HepG2 (cell line): ENCODE results near the gene PCDHA7. TPM values are rescaled to one million over a fixed set of nuclear protein-coding genes. Genes with fewer than 3 reads are reported as not detected.

Experiments
- ATAC-seq: fragments of 200-7000 bp; cut with Tn5 transposase; 3 replicates; pipeline ENCODE4 v1.9.1; 2020; ENCODE audit warnings: mild to moderate bottlenecking, moderate library complexity
- BruUV-seq: library from RNA; stranded (reverse); fragments of 400-500 nt; replicated peaks from 2 replicates; lab custom pipeline; 2021; lab: Mats Ljungman, UMichigan
- CTCF ChIA-PET: fragments of 300-600 bp; formaldehyde crosslinking; extraction: SDS; loops from one replicate; lab custom pipeline; 2021; ENCODE audit warnings: low total read pairs, inconsistent platforms, low intra/inter-chr PET ratio; lab: Yijun Ruan, JAX
- POLR2A ChIA-PET: fragments of 350-600 bp; sonication (Branson Sonifier 250); formaldehyde crosslinking; loops from one replicate; lab custom pipeline; 2020; ENCODE audit warnings: antibody characterized with exemption, inconsistent platforms; lab: Yijun Ruan, JAX
- DNase-seq: peaks from one replicate; pipeline ENCODE4 v3.0.0-alpha.2; 2015; ENCODE audit warnings: low spot score
- FAIRE-seq: peaks from 3 replicates; lab custom pipeline; 2011; peaks lifted over from hg19 to GRCh38; lab: Jason Lieb, UNC
- H2AFZ ChIP-seq: one replicate; pipeline ENCODE4 v1.6.1; 2011; ENCODE audit warnings: low read length, inconsistent platforms
- H3K27ac ChIP-seq: fragments of 300-600 bp; 3 replicates; pipeline ENCODE4 v1.8.0; 2011; ENCODE audit warnings: mixed run types, mild to moderate bottlenecking, mixed read lengths, low read length, inconsistent platforms; ENCODE audit not compliant: insufficient read depth; ENCODE audit errors: extremely low read length
- H3K27me3 ChIP-seq, 2 experiments: fragments of 200-600 bp in 1 of 2; 2 replicates in 1 of 2; 3 replicates in 1 of 2; pipeline versions ENCODE4 v1.6.0 to v1.8.0; 2011; ENCODE audit warnings: low read length in 2 of 2, mild to moderate bottlenecking in 2 of 2, moderate library complexity in 2 of 2, inconsistent platforms in 1 of 2; ENCODE audit not compliant: insufficient read depth in 2 of 2, control insufficient read depth in 1 of 2
- H3K36me3 ChIP-seq, 2 experiments: fragments of 200-600 bp in 1 of 2; replicated peaks in 1 of 2; 2 replicates in 1 of 2; 3 replicates in 1 of 2; pipeline versions ENCODE4 v1.5.1 to v1.8.0; 2011; ENCODE audit warnings: low read length in 2 of 2, inconsistent platforms in 1 of 2; ENCODE audit not compliant: insufficient read depth in 2 of 2, control insufficient read depth in 1 of 2
- H3K4me1 ChIP-seq: 2 replicates; pipeline ENCODE4 v1.5.1; 2012; ENCODE audit warnings: low read length, inconsistent platforms; ENCODE audit not compliant: insufficient read depth
- H3K4me2 ChIP-seq: 2 replicates; pipeline ENCODE4 v1.6.0; 2011; ENCODE audit warnings: low read depth, low read length, inconsistent platforms
- H3K4me3 ChIP-seq, 3 experiments: fragments of 200-600 bp in 1 of 3; sonication (generic), shearing (Covaris generic) in 1 of 3; replicated peaks in 1 of 3; 2 replicates each; pipeline ENCODE4 v1.5.1; 2011 to 2016; ENCODE audit warnings: low read length in 3 of 3, inconsistent platforms in 2 of 3, low read depth in 2 of 3, mild to moderate bottlenecking in 2 of 3, control low read depth in 1 of 3, mixed read lengths in 1 of 3; ENCODE audit not compliant: insufficient read depth in 1 of 3
- H3K79me2 ChIP-seq: one replicate; pipeline ENCODE4 v1.6.1; 2011; ENCODE audit warnings: low read length, inconsistent platforms; ENCODE audit not compliant: insufficient read depth
- H3K9ac ChIP-seq: 2 replicates; pipeline ENCODE4 v1.6.0; 2011; ENCODE audit warnings: mild to moderate bottlenecking, low read depth, low read length, inconsistent platforms; ENCODE audit not compliant: insufficient read depth
- H3K9me3 ChIP-seq: 2 replicates; pipeline ENCODE4 v1.5.1; 2012; ENCODE audit warnings: mild to moderate bottlenecking, low read length
- H4K20me1 ChIP-seq: 2 replicates; pipeline ENCODE4 v1.6.0; 2011; ENCODE audit warnings: inconsistent platforms, mild to moderate bottlenecking, low read length, moderate library complexity; ENCODE audit not compliant: insufficient read depth
- DNMT3B ChIP-seq: conservative IDR thresholded peaks from 2 replicates; pipeline ENCODE4 v1.6.1; 2016; ENCODE audit warnings: missing biosample characterization, control low read depth
- RELA ChIP-seq: sonication (generic); formaldehyde crosslinking; IDR thresholded peaks from 2 replicates; pipeline ENCODE4 v1.4.0; 2020; ENCODE audit warnings: missing genetic modification reagents
- ZFP37 ChIP-seq: sonication (generic); formaldehyde crosslinking; IDR thresholded peaks from 2 replicates; pipeline ENCODE4 v1.4.0; 2020; ENCODE audit warnings: missing genetic modification reagents, borderline replicate concordance
- ZNF331 ChIP-seq: sonication (generic); formaldehyde crosslinking; IDR thresholded peaks from 2 replicates; pipeline ENCODE4 v1.4.0; 2020; ENCODE audit warnings: missing genetic modification reagents
- ZNF333 ChIP-seq: sonication (generic); formaldehyde crosslinking; IDR thresholded peaks from 2 replicates; pipeline ENCODE4 v1.4.0; 2020; ENCODE audit warnings: mild to moderate bottlenecking, missing genetic modification reagents, borderline replicate concordance
- ZNF619 ChIP-seq: sonication (generic); formaldehyde crosslinking; IDR thresholded peaks from 2 replicates; pipeline ENCODE4 v1.4.0; 2020; ENCODE audit warnings: mild to moderate bottlenecking, missing genetic modification reagents
- ZNF678 ChIP-seq: sonication (generic); formaldehyde crosslinking; IDR thresholded peaks from 2 replicates; pipeline ENCODE4 v1.4.0; 2020; ENCODE audit warnings: mild to moderate bottlenecking, missing genetic modification reagents
- ZSCAN20 ChIP-seq: sonication (generic); formaldehyde crosslinking; IDR thresholded peaks from 2 replicates; pipeline ENCODE4 v1.4.0; 2020; ENCODE audit warnings: missing genetic modification reagents, mild to moderate bottlenecking, borderline replicate concordance
- WGBS: methylation state at CpG from one replicate; pipeline ENCODE4 v1.1.6; 2017; ENCODE audit warnings: low lambda C conversion rate; 5-methylcytosine and 5-hydroxymethylcytosine counted together
- in situ Hi-C: cut with HindIII; loops from 2 replicates; pipeline ENCODE4 v1.10.0; 2017; ENCODE audit warnings: low pct_unique_long_range_greater_than_20kb; ENCODE audit not compliant: extremely low pct_ligation_motif_present
- intact Hi-C: fragments of 100-400 bp; cut with micrococcal nuclease; formaldehyde crosslinking; loops from one replicate; pipeline ENCODE4 v1.10.0; 2022; ENCODE audit not compliant: unreplicated experiment
- polyA plus RNA-seq, 8 experiments: library from polyadenylated mRNA; depleted of rRNA in 3 of 8; stranded (reverse) in 7 of 8; unstranded in 1 of 8; fragments of >200 nt; fragmentation: Illumina TruSeq in 4 of 8; extraction: Trizol in 4 of 8; gene quantifications; 2 replicates each; pipeline versions ENCODE4 v1.2.1 to v1.2.3, GENCODE V29; 2011 to 2016; ENCODE audit warnings: low read depth in 4 of 8, missing spikeins in 1 of 8, mixed read lengths in 1 of 8; ENCODE audit not compliant: insufficient read depth in 1 of 8
- total RNA-seq, 5 experiments: library from RNA; depleted of rRNA; stranded (reverse); fragments of >200 nt; fragmentation: Illumina TruSeq; extraction: Trizol; gene quantifications; 2 replicates each; pipeline ENCODE4 v1.2.3, GENCODE V29; 2016; ENCODE audit warnings: low read depth in 1 of 5
- TF ChIP-seq, protein P1 (sequence below): IDR thresholded peaks from 2 replicates; pipeline ENCODE4 v1.6.1; 2016; ENCODE audit warnings: mild to moderate bottlenecking, missing biosample characterization, missing genetic modification reagents
- TF ChIP-seq, protein P2 (sequence below): sonication (generic); formaldehyde crosslinking; IDR thresholded peaks from 2 replicates; pipeline ENCODE4; 2020; ENCODE audit warnings: missing genetic modification reagents, mild to moderate bottlenecking, borderline replicate concordance
- TF ChIP-seq, protein P3 (sequence below): sonication (generic); formaldehyde crosslinking; IDR thresholded peaks from 2 replicates; pipeline ENCODE4 v1.4.0; 2020; ENCODE audit warnings: mild to moderate bottlenecking, missing genetic modification reagents, borderline replicate concordance

The PCDHA7 gene
- total and polyA plus RNA-seq, 2 of the 13 experiments (the other 11 are each of a cell fraction or from before 2014, with no cell fraction given), result 0.49 to 0.53 TPM

DNA sequence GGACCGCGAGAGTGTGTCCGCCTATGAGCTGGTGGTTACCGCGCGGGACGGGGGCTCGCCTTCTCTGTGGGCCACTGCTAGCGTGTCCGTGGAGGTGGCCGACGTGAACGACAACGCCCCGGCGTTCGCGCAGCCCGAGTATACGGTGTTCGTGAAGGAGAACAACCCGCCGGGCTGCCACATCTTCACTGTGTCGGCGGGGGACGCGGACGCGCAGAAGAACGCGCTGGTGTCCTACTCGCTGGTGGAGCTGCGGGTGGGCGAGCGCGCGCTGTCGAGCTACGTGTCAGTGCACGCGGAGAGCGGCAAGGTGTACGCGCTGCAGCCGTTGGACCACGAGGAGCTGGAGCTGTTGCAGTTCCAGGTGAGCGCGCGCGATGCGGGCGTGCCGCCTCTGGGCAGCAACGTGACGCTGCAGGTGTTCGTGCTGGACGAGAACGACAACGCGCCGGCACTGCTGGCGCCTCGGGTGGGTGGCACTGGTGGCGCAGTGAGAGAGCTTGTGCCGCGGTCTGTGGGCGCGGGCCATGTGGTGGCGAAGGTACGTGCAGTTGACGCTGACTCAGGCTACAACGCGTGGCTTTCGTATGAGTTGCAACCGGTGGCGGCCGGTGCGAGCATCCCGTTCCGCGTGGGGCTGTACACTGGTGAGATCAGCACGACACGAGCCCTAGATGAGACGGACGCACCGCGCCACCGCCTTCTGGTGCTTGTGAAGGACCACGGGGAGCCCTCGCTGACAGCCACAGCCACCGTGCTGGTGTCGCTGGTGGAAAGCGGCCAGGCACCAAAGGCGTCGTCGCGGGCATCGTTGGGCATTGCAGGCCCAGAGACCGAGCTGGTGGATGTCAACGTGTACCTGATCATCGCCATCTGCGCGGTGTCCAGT lies 1.8 kb downstream of the PCDHA7 start:
- no peak overlapping the region for H3K4me2 ChIP-seq
- ChIA-PET CTCF (no interaction called here), POLR2A (no interaction called here)
- H3K9me3 ChIP-seq, result no peaks in the 10 kb centered on the region
- H3K27me3 ChIP-seq, result no peaks in the 10 kb centered on the region
- in situ Hi-C loops, result no loop called here
- WGBS, result 90% methylated on average over 83 of the region's 103 CpGs
- no peak for TF ChIP-seq ZNF331 (CRISPR knock-in tag)
- TF ChIP-seq ZNF678 (CRISPR knock-in tag), result no peak
- TF ChIP-seq, protein P1, sequence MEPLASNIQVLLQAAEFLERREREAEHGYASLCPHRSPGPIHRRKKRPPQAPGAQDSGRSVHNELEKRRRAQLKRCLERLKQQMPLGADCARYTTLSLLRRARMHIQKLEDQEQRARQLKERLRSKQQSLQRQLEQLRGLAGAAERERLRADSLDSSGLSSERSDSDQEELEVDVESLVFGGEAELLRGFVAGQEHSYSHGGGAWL (CRISPR knock-in tag), result no peak
- no peak for TF ChIP-seq ZNF333 (CRISPR knock-in tag)
- TF ChIP-seq ZFP37 (CRISPR knock-in tag), result no peak
- TF ChIP-seq, protein P2, sequence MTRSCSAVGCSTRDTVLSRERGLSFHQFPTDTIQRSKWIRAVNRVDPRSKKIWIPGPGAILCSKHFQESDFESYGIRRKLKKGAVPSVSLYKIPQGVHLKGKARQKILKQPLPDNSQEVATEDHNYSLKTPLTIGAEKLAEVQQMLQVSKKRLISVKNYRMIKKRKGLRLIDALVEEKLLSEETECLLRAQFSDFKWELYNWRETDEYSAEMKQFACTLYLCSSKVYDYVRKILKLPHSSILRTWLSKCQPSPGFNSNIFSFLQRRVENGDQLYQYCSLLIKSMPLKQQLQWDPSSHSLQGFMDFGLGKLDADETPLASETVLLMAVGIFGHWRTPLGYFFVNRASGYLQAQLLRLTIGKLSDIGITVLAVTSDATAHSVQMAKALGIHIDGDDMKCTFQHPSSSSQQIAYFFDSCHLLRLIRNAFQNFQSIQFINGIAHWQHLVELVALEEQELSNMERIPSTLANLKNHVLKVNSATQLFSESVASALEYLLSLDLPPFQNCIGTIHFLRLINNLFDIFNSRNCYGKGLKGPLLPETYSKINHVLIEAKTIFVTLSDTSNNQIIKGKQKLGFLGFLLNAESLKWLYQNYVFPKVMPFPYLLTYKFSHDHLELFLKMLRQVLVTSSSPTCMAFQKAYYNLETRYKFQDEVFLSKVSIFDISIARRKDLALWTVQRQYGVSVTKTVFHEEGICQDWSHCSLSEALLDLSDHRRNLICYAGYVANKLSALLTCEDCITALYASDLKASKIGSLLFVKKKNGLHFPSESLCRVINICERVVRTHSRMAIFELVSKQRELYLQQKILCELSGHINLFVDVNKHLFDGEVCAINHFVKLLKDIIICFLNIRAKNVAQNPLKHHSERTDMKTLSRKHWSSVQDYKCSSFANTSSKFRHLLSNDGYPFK (CRISPR knock-in tag), result no peak
- TF ChIP-seq, protein P3, sequence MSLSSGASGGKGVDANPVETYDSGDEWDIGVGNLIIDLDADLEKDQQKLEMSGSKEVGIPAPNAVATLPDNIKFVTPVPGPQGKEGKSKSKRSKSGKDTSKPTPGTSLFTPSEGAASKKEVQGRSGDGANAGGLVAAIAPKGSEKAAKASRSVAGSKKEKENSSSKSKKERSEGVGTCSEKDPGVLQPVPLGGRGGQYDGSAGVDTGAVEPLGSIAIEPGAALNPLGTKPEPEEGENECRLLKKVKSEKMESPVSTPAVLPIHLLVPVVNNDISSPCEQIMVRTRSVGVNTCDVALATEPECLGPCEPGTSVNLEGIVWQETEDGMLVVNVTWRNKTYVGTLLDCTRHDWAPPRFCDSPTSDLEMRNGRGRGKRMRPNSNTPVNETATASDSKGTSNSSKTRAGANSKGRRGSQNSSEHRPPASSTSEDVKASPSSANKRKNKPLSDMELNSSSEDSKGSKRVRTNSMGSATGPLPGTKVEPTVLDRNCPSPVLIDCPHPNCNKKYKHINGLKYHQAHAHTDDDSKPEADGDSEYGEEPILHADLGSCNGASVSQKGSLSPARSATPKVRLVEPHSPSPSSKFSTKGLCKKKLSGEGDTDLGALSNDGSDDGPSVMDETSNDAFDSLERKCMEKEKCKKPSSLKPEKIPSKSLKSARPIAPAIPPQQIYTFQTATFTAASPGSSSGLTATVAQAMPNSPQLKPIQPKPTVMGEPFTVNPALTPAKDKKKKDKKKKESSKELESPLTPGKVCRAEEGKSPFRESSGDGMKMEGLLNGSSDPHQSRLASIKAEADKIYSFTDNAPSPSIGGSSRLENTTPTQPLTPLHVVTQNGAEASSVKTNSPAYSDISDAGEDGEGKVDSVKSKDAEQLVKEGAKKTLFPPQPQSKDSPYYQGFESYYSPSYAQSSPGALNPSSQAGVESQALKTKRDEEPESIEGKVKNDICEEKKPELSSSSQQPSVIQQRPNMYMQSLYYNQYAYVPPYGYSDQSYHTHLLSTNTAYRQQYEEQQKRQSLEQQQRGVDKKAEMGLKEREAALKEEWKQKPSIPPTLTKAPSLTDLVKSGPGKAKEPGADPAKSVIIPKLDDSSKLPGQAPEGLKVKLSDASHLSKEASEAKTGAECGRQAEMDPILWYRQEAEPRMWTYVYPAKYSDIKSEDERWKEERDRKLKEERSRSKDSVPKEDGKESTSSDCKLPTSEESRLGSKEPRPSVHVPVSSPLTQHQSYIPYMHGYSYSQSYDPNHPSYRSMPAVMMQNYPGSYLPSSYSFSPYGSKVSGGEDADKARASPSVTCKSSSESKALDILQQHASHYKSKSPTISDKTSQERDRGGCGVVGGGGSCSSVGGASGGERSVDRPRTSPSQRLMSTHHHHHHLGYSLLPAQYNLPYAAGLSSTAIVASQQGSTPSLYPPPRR (CRISPR knock-in tag), result no peak
- no peak for TF ChIP-seq DNMT3B (CRISPR knock-in tag)
- TF ChIP-seq ZSCAN20 (CRISPR knock-in tag), result no peak
- no peak for TF ChIP-seq ZNF619
- TF ChIP-seq RELA (CRISPR knock-in tag), result no peak
- no peak overlapping the region for H3K4me3 ChIP-seq
- DNase-seq (no peak), FAIRE-seq (no peak), ATAC-seq (no peak)
- H2AFZ ChIP-seq, result no peak overlapping the region
- H3K27ac ChIP-seq, result no peak overlapping the region
- no peaks in the 10 kb centered on the region for H3K79me2 ChIP-seq
- H4K20me1 ChIP-seq, result no peaks in the 10 kb centered on the region
- no TSS peak for BruUV-seq
- no peaks in the 10 kb centered on the region for H3K36me3 ChIP-seq
- intact Hi-C loops, result no loop called here
- H3K4me1 ChIP-seq, result no peaks in the 10 kb centered on the region
- no peak overlapping the region for H3K9ac ChIP-seq
